NT2/D1 (cell line): ENCODE measurements around the gene RAI2.

Experiments used
- SUZ12 ChIP-seq: IDR thresholded peaks from 2 replicates; pipeline ENCODE4 v1.6.1; 2011; ENCODE audit not compliant: insufficient read length, insufficient read depth; ENCODE audit errors: extremely low read depth
- YY1 ChIP-seq: IDR thresholded peaks from 2 replicates; pipeline ENCODE4 v1.6.1; 2011; ENCODE audit not compliant: insufficient read length, insufficient read depth

- TF ChIP-seq YY1 (no peak), SUZ12 (no peak)
These were observed 17.1 kb upstream of the RAI2 start for GRCh38 chrX:17878028-17878670.
